Suppressor macrophage (primary cell): ENCODE measurements around the gene LAMTOR1.
"Not testable (repeated sequence)": the region's sequence is repeated elsewhere in the genome, so short reads cannot be mapped to it uniquely, and the experiment has no call there.

Experiments used
- DNase-seq, 4 experiments: peaks; one replicate each; pipeline ENCODE4 v3.0.0-alpha.2; 2020 to 2022
- total RNA-seq, 17 experiments: gene quantifications; one replicate each; lab custom pipeline; 2026; ENCODE audit warnings: mixed read lengths in 6 of 17, inconsistent platforms in 3 of 17; lab: John Stamatoyannopoulos, UW

Gene LAMTOR1
- 31.4 to 123 (median 95.4) reads per million in 17 experiments for total RNA-seq

DNA sequence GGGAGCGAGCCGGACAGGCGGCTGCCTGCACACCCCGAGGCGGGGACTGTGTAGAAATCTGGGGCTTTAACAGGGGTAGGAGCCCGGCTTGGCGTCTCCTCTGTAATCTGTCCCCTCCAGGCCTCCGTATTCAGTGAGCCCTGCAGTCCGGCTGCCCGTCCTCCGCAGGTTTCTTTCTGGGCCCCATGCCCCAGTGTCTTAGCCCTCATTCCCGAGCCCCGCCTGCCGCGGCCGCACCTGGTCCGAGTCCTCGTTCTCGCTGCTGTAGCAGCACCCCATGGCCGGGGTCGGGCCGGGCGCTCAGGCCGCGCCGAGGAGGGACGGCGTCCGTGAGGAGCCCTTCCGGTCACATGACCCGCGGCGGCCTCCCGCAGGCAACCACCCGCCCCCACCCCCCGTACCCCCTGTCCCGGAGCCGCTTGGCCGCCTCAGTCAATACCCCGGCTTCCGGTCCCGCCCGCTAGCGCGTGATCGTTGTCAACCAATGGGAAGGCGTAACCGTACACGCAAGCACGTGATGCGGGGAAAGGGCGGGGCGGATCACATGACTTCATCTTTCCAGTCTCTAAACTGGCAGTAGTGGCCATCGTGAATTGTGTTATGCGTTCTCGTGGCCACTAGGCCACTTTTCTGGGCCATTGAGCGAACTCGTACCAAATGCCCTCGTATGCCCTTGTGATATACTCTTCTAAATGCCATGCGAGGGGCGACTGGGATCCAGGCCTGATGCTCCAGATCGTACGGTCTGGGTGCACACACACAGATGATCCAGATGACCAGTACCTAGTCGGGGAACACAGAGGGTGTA, at the start of gene LAMTOR1:
TSS of gene LAMTOR1 (minus strand) at position 352 of the 808 bp plus-strand sequence. CDS start at position 279, 73 bp downstream.
- DNase-seq: peak; percentile 99 to 100 (median 100)

DNA sequence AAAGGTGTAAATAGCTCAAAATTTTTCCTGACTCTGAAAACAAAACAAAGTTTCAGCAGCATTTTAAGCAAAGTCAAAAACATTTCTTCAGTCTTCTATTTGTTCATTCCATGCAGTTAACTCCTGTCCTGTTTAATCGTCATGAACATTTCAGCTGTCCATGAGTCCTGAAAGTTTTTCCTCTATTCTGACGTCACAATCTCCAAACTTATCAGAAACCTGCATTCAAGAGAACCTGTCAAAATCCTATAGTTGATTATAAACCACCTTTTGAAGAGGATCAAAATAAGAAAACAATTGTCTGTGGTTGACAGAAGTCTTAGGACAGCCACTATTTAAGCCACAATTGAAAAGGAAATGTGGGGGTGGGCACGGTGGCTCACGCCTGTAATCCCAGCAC, 47.8 kb upstream of the LAMTOR1 start:
- DNase-seq: no peak

DNA sequence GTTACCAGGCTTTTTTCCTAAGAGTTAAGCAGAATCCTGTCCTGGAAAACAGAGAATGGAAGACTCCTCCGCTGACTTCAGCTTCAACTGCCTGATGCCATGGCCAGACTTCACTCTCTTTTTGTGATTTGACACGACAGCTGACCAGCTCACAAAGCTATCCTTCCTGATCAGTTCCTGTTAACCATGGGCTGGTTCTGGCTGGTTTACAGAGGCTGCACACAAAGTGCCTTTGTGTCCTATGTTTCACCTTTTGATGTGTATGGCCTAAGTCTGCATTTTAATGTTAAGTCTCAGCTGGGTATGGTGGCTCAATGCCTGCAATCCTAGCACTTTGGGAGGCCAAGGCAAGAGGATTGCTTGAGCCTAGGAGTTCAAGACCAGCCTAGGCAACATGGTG, 43.5 kb upstream of the LAMTOR1 start:
- DNase-seq: no peak

DNA sequence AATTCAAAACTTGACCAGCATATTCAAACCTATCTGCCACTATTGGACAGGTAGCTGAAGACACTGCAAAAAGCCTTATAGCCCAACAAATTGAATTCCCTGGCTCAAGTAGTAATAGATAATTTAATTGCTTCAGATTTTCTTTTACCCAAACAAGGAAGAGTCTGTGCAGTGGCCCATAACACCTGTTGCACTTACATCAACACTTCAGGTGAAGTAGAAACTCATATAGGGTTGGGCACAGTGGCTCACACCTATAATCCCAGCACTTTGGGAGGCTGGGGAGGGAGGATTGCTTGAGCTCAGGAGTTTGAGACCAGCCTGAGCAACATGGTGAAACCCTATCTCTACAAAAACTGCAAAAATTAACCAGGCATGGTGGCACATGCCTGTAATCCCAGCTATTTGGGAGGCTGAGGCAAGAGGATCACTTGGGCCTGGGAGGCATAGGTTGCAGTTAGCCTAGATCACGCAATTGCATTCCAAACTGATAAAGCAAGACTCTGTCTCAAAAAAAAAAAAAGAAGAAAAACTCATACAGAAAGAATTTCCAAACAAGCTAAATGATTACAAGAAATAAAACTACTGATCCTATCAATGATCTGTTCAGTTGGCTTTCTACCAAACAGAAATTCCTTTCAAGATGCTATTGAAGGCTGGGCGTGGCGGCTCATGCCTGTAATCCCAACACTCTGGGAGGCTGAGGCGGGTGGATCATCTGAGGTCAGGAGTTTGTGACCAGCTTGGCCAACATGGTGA, 41.9 kb upstream of the LAMTOR1 start:
- no peak for DNase-seq

DNA sequence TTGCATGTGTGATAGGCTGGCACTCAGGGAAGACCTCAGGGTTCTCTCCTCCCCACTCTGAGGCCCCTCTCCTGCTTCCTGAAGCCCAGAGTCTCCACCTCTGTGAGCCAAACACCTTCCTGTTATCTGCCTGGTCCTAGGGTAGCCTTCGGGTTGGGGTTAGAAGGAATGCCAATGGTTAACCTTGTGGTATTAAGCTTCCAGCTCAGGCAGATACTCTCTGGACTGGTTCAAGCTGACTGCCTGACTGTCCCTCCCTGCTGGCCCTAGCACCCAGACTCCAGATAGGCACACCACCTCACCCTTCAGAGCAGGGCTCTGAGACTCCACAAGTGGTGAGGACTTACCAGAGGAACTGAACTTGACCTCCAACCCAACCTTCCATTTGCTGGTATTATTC, 39.4 kb upstream of the LAMTOR1 start:
- DNase-seq: not testable (repeated sequence)

DNA sequence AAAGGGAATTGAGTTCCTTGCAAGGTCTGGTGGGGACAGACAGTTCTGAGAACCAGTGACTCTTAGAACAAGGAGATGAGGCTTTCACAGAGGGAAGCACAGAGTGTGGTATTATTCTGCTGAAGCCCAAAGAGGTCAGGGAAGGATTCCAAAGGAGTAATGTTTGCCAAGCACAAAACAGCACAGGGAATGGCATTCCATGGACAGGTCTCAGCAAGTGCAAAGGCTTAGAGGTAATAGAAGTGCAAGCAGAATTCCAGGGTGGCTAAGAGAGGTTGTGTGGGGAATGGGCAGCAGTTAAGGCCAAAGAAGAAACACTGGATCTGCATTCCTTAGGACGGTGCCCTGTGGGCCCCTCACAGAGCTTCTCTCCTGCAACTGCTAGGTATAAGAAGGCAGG, 39.0 kb upstream of the LAMTOR1 start:
- not testable (repeated sequence) for DNase-seq

DNA sequence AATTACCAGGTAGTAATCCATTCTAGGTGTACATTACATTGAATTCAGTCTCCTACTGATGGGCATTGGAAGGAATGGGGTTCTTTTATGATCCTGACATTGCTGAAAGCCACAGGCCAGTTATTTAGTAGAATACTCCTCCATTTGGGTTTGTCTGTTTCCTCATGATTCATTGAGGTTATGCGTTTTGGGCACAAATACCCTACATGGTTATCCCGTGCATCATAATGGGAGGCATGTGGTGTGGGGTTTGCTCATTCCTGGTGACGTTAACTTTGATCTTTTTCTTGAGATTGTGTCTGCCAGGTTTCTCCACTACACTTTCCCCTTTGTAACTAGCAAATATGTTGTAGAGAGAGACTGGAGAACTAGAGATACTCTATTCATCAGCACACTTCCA, 38.0 kb upstream of the LAMTOR1 start:
- DNase-seq: no peak

DNA sequence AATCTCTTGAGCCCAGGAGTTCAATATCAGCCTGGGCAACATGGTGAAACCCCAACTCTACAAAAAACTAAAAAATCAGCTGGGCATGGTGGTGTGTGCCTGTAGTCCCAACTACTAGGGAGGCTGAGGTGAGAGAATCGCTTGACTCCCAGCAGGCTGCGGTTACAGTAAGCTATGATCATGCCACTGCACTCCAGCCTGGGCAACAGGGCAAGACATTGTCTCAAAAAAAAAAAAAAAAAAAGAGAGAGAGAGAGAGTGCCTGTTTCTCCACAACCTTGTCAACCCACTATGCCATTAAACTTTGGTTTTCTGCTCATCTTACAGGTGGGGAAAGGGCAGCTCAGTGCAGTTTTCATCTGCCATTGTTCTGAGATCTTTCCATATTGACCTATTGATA, 37.6 kb upstream of the LAMTOR1 start:
- DNase-seq: no peak

DNA sequence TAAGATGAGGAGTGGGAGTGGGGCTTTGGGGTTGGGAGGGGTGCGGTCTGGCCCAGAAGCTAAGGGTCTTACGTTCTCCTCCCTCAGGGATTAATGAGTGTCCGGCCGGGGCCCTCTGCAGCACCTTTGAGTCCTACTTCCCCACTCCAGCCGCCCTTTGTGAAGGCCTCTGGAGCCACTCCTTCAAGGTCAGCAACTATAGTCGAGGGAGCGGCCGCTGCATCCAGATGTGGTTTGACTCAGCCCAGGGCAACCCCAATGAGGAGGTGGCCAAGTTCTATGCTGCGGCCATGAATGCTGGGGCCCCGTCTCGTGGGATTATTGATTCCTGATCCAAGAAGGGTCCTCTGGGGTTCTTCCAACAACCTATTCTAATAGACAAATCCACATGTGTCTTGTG, 36.4 kb upstream of the LAMTOR1 start:
- DNase-seq: no peak

DNA sequence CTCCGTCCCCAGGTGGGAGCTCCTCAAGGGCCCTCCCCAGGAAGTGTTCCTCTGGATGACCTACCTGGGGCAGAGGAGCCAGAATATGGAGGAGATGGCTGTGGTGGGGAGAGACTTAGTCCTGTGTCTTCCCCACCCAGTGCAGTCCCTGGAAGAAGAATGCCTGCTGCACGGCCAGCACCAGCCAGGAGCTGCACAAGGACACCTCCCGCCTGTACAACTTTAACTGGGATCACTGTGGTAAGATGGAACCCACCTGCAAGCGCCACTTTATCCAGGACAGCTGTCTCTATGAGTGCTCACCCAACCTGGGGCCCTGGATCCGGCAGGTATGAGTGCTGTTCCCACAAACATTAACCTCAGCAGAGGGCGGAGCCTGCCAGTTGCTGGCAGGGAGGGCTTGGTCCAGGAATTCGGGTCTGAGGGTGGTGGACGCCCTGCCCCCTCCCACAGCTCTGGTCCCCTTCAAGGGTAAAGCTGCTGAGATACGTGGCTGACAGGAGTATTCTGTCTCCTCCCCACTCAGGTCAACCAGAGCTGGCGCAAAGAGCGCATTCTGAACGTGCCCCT, 35.8 kb upstream of the LAMTOR1 start:
- DNase-seq: no peak

DNA sequence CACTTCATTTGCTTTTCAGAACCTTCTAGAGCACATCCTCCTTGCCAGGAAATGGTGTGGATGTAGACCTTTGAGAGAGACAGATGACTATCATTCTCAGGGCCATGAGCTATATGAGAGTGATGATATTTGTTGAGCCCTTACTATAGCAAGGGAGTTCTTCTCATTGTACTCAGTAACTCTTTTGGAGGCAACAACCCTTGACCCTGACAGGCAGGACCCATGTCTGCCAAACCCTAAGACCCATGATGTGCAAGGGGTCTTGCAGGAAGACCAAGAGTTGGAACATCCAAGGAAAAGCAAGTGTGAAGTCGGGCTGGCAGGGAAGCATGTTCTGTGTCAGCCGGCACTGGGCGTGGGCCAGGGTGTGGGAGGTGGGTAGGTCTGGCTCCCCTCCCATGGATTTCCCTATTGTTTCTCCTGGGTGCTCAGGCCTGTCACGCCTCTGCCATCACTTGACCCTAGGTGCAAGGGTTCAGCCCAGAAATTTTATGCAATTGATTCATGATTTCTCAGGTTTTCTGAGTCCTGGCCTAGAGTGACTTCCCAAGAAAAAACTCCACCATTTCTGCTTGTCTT, 33.7 kb upstream of the LAMTOR1 start:
- peak in 1 of 4 experiments; percentile 14 for DNase-seq

DNA sequence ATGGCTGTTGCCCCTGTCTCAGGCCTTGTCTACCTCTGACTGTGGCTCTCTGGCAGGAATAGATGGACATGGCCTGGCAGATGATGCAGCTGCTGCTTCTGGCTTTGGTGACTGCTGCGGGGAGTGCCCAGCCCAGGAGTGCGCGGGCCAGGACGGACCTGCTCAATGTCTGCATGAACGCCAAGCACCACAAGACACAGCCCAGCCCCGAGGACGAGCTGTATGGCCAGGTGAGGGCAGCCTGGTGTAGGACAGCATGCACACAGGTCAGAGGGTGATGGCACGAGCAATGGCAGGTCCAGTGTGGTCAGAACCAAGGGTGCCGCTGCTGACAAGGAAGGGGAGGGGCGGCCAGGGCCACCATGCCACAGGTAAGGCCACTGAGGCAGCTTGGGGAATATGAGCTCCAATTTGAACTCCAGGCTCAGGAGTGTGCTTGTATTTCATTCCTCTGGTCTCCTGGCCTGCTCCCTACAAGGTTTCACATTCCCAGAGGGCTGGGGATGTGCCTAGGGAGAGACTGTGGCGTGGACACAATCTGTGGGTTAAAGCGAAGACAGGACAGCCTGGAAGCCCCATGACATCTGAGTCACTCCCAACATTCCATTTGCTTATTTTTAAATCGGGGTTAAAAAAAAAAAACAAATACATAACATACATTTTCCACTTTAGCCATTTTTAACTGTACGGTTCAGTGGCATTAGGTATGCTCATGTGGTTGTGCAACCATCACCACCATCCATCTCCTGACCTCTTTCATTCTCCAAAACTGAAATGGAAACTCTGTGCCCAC, 33.0 kb upstream of the LAMTOR1 start:
- no peak for DNase-seq

DNA sequence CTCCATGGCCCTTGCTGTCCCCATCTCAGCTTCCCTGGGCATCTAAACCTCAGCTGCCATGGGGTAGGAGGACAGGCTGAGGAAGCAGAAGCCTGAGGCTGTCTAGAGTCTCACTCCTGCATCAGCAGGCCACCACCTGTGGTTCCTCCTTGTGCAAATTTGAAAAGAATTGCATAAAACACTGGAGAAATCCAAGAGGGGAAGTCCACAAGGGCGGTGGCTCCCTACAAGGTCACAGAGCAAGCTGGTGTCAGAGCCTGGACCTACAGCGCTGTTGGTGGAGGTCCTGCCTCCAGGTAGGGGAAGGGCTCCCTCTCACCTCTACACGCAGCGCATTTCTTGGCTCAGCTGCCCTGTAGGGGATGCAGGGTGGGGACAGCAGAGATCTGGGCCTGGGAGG, 32.4 kb upstream of the LAMTOR1 start, which contains the start of gene FOLR3:
TSS of gene FOLR3 (plus strand) at position 253 of the 400 bp plus-strand sequence. CDS start 228 bp downstream, outside the sequence.
- peak; percentile 47 to 69 (median 66) for DNase-seq

DNA sequence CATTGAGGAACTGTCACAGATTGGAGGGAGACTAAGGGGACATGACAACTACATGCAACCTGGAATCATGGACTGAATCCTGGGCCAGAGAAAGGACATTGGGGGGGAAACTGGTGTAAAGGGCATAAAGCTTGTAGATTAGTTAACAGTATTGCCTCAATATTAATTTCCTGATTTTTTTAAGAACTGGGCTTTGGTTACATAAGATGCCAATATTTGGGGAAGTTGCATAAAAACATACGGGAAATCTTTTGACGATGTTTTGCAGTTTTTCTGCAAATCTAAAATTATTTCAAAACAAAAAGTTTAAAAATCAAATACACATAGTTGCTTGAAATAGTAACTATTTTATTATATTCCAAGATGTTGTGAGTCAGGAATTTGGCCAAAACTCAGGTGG, 29.5 kb upstream of the LAMTOR1 start:
- DNase-seq: peak in 3 of 4 experiments; percentile 20 to 81 (median 70)

DNA sequence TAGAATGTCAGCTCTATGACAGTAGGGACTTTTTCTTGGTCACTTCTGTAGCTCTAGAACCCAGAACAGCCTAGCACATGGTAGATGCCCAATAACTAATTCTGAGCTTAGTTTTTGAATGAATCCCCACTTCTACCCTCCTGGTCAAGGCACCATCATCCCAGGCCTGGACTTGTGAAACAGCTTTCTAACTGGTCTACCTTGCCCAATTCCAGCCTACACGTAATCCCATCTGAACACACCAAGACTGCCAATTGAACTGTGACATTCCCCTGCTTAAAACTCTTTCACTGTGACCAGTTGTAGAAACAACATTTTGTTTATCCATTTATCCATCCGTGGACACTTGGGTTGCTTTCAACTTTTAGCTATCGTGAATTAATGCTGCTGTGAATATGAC, 26.3 kb upstream of the LAMTOR1 start:
- DNase-seq: no peak

DNA sequence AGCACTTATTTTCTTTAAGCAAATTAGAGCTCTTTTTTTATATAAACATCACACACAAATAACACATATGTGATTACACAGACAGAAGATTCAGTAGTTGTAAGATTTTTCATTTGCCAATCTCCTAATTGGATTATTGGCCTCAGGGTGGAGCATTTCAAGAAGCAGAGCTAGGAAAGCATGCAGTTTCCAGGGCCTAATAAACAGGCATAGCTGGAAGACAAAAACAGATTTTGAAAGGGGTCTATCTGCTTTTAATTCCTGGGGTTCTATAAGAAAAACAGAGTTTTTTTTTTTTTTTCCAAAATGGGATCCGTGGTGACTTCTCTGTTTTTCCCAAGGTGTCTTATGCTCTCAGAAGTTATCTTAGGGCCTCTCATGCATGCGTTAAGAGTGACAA, 24.8 kb upstream of the LAMTOR1 start:
- no peak for DNase-seq

DNA sequence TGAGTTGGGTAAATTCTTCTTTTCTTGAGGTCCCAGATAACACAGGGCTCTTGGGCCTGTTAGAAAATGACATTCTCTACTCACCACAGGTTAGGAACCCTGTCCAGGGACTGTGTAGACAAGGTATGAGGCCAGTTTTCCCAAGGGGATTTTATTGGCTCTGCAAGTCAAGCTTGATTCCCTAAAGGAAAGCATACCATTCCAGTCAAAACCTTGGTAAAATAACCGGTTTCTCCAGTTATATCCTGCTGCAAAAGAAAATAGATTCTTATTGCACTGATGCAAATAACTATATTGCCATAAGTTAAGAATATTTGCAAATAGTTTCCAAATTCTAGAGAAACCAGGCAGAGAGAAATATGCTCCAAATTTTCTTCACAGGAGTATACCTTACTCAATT, 22.9 kb upstream of the LAMTOR1 start:
- no peak for DNase-seq

DNA sequence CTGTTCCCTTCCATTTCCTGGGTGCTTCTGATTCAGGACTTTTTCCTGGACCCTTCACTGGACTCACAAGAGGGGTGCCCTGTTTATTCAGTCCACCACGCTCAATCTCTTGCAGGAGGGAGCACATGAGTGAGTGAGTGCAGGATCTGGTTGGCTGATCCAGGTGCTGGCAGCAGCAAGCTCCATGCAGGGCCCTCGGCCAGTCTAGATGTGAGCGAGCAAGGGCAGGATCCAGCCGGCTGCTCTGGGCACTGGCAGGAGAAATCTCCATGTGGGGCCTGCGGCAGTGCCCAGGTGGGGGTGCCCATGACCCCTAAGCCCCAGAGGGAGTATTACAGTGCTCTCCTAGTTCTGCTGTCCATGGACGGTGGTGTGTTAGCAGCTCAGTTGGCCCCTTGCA, 20.9 kb upstream of the LAMTOR1 start:
- no peak for DNase-seq

DNA sequence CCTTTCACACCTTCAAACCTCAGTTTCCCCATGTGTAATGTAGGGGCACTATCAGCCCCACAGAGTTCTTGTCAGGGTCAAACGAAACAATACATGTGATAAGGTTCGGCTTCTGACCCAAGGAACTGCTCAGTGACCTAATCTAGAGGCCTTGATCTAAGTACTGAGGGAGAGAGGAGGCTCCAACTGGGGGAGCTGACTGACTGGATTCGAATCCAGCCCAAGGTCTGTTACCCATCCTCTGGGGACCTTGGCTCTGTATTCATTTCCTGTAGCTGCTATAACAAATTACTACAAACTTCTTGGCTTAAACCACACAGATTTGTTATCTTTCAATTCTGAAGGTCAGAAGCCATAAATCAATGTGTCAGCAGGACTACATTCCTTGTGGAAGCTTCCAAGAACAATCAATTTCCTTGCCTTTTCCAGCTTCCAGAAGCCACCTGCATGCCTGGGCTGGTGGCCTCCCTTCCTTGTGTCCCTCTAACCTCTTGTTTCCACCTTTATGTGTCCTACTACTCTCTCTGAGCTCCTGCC, 20.1 kb upstream of the LAMTOR1 start:
- no peak for DNase-seq

DNA sequence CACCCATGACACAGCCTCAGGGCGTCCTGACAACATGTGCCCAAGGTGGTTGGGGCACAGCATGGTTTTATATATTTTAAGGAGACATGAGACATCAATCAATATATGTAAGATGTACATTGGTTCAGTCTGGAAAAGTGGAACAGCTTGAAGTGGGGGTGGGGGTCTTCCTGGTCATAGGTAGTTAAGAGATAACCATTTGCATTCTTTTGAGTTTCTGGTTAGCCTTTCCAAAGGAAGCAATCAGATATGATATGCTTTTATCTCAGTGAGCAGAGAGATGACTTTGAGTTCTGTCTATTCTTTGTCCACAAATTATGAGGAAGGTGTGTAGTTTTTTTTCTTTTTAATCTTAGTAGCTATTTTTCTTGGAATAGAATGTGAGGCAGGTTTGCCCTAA, 19.5 kb upstream of the LAMTOR1 start:
- no peak for DNase-seq

DNA sequence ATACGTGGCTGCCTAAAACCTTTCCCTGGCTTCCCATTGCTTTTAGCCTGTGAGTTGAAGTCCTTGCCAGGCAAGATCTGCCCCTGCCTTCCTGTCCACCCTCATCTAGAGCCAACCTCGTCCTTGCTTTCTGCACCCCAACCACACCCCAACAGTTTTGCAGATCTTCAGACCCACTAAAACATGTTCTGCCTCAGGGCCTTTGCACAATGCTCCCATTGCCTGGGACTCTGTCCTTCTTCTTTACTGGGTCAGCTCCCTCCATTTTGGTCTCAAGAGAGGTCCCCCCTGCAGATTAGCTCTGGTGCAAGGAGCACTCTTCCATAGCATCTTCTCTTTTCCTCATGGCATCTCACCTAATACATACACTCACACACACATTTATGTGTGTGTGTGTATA, 17.8 kb upstream of the LAMTOR1 start:
- no peak for DNase-seq

DNA sequence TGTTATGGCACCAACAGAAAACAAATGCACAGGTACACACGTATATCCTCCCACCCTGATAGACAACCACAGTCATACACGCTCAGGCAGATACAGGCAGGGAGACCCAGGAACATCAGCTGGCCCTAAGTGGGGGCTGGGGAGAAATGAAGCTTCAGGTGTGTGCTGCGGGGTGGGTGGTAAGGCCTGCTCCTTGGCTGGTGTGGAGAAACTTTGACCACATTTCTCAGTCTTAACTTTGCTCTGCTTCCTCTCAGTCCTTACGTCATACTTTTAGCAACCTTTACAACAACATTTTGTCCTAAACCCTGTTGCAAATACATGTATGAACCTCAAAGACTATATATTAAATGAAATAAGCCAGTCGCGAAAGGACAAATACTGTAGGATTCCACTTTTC, 16.1 kb upstream of the LAMTOR1 start:
- DNase-seq: no peak
